Activated gamma-delta T cell treated with Interleukin-2 at 50 U/mL for 16 hours (primary cell): ENCODE measurements around the gene APC2.

ENCODE experiments used
- DNase-seq: peaks from one replicate; pipeline ENCODE4 v3.0.0-alpha.2; 2020

APC2 gene, protein sequence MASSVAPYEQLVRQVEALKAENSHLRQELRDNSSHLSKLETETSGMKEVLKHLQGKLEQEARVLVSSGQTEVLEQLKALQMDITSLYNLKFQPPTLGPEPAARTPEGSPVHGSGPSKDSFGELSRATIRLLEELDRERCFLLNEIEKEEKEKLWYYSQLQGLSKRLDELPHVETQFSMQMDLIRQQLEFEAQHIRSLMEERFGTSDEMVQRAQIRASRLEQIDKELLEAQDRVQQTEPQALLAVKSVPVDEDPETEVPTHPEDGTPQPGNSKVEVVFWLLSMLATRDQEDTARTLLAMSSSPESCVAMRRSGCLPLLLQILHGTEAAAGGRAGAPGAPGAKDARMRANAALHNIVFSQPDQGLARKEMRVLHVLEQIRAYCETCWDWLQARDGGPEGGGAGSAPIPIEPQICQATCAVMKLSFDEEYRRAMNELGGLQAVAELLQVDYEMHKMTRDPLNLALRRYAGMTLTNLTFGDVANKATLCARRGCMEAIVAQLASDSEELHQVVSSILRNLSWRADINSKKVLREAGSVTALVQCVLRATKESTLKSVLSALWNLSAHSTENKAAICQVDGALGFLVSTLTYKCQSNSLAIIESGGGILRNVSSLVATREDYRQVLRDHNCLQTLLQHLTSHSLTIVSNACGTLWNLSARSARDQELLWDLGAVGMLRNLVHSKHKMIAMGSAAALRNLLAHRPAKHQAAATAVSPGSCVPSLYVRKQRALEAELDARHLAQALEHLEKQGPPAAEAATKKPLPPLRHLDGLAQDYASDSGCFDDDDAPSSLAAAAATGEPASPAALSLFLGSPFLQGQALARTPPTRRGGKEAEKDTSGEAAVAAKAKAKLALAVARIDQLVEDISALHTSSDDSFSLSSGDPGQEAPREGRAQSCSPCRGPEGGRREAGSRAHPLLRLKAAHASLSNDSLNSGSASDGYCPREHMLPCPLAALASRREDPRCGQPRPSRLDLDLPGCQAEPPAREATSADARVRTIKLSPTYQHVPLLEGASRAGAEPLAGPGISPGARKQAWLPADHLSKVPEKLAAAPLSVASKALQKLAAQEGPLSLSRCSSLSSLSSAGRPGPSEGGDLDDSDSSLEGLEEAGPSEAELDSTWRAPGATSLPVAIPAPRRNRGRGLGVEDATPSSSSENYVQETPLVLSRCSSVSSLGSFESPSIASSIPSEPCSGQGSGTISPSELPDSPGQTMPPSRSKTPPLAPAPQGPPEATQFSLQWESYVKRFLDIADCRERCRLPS (N-terminal part only)

DNA sequence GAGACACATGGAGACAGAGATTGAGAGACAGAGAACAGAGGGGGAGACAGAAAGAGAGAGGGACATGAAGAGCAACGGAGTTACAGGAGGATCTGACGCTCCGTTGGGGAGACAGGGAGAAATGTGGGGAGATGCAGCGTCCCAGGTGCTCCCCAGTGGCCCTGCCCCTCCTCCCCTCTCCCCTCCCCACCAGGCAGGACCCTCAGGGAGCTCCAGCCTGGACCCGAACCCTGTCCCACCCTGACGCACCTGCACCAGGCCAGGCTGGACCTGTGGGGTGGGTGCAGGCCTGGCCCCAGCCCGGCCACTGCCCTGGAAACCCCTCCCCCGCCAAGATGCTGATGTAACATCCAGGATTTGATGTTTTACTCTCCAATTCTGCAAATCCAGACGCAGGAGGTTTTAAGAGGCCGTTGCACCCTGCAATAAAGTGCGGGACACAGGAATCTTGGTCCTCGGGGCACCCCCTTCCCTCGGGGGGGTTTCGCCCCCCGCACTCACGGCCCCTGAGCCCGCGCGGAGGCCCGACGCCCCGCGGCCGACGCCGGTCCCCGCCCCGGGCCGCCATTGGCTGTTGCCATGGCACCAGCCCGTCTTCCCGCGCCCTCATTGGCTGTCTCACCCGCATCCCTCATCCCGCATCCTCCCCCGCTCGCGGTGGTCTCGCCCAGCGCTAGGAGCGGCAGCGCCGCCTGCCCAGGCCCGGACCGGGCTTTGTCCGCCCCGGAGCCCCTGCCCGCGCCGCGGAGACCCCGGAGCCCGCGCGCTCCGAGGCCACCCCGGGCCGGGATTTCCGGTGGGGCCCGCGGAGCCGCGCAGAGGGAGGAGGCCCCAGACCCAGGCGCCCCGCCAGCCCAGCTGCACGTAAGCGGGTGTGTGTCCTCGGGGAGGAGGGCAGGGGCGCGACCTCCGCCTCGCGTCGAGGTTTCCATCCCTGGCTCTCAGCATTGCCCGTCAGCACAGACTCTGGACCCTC lies at the start of gene APC2:
TSS of gene APC2 (plus strand) at position 655 of the 976 bp plus-strand sequence. CDS start 2,881 bp downstream, outside the sequence.
- no peak for DNase-seq

DNA sequence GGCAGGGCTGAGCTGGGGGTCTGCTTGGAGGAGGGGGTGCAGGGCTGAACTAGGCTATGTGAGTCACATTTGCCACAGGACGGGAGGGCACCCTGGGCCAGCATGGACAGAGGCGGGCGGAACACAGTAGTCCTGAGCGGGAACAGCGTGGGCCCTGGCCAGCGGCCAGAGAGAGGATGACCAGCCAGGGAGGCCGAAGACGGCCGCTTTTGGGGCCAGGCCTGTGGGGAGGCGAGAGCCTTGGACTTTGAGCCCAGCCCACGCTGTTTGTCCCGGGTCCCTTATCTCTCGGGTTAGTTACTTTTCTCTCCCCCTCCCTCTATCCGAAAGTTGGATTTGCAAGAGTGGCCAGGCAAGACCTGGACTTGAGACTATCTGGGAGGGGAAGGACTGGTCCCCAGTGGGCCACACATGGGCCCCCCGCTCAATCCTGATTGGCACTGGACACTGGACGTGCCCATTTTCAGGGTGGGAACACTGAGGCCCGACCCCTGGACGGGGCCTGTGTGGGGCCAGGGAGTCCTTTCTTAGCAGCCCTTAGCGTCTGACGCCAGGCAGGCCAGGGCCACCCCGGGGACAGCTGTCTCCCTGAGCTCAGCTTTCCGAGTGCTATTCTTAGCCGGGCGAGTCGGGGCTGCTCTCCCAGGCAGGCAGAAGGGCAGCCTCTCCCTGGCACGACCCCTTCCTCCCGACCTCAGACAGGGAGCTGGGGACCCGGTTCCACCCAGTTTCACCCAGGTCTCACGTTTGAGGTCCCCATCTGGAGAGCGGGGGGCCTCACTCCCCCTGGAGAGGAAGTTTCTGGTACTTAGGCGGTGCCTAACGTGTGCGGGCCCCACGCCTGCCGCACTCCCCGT lies 49.4 kb upstream of the APC2 start:
- no peak for DNase-seq

DNA sequence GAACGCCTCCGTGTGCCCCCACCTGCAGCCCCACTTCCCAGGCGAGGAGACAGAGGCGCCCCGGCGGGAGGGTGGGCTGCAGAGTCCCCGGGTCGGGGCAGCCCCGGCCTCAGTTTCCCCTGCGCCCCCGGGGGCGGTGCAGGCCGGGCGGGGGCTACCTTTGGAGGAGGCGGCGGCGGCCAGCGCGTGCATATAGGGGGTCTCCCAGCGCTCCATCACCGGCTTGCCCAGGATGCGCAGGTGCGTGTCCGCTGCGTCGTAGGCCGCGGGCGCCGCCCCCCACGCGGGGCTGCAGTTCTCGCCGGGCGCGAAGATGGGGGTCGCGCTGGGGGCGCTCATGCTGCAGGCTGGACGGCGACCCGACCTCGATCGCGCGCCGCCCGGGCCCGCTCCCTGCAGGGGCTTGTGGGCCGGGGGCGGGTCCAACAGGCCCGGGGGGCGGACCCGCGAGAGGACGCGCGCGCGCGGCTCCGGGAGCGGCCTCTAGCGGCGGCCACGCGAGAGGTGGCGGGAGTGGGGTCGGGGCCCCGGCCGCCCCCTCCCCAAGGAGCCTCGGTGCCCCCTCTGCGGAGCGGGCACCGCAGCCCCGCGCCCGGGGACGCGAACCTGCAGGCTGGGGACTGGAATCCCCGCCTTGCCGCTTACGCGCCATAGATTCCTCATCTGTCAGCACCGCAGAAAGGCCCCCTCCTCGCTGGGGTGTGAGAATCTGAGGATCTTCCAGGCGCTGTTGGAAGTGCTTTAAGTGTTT lies 48.6 kb upstream of the APC2 start, which contains the start of gene GAMT:
TSS of gene GAMT (minus strand) at position 405 of the 751 bp plus-strand sequence. CDS start at position 339, 66 bp downstream.
- DNase-seq, result peak; percentile 47

DNA sequence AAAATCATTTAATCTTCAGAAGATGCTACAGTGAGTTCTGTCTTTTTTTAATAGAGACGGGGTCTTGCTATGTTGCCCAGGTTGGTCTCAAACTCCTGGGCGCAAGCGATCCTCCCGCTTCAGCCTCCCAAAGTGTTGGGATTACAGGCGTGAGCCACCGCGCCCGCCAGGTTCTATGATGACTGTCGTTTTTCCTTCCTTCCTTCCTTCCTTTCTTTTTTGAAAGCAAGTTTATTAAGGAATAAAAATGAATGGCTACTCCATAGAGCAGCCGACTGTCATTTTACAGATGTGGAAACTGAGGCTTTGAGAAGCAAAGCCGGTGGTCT lies 48.1 kb upstream of the APC2 start:
- no peak for DNase-seq

DNA sequence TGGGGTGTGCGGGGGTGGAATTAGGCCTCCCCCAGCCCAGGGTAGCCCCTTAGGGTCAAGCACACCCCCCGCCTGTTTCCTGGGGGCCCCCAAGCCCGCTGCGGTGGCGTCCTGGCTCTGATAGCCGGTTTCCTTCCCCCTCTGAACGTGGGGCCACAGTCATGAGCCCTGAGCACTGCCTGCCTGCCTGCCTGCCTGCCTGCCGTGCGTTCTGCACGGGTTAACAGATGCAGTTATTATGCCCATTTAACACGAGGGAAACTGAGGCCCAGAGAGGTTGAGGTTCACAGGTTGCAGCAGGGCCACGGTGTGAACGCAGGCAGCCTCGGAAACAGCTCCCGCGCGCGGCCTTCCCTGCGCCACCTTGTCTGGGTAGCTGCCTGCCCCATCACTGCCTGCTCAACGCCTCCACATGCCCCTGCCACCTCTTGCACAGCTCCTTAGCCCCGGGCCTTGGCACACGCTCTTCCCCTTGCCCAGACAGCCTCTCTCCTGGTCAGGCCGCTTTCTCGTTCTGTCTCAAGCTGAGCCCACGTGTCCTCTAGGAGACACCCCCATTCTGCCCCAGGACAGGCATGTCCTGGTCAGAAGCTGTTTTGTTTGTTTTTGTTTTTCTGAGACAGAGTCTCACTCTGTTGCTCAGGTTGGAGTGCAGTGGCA lies 47.4 kb upstream of the APC2 start:
- no peak for DNase-seq

DNA sequence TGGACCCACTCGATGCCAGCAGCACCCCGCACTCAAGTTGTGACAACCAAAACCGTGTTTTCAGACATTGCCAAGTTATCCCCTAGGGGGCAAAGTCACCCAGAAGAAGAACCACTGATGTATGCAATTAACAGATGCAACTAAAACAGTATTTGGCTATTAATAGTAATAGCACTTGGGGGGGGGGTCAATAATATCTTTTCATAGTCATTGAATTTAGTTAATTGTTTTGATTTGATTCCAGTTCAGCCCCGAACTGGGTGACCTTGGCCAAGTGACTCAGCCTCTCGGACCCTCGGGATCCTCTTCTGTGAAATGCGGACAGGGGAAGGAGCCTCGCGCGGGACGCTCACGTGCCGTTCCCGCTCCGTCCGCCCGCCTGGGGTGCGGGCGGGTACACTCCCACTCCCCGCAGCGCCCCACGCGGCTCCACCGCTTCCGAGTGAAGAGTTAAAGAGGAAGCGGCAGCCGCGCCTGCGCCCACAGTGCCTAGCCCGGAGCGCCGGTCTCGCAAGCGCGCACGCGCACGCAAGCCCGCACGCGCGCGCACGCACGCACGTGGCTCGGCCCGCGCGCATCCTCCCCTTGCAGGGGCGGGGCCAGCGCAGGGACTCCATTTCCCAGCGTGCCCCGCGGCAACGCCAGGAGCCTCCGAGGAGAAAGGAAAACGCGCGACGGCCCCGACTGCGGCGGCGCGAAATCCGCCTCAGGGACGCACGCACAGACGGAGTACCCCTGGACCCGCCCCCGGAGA lies 43.0 kb upstream of the APC2 start:
- DNase-seq, result peak; percentile 99

DNA sequence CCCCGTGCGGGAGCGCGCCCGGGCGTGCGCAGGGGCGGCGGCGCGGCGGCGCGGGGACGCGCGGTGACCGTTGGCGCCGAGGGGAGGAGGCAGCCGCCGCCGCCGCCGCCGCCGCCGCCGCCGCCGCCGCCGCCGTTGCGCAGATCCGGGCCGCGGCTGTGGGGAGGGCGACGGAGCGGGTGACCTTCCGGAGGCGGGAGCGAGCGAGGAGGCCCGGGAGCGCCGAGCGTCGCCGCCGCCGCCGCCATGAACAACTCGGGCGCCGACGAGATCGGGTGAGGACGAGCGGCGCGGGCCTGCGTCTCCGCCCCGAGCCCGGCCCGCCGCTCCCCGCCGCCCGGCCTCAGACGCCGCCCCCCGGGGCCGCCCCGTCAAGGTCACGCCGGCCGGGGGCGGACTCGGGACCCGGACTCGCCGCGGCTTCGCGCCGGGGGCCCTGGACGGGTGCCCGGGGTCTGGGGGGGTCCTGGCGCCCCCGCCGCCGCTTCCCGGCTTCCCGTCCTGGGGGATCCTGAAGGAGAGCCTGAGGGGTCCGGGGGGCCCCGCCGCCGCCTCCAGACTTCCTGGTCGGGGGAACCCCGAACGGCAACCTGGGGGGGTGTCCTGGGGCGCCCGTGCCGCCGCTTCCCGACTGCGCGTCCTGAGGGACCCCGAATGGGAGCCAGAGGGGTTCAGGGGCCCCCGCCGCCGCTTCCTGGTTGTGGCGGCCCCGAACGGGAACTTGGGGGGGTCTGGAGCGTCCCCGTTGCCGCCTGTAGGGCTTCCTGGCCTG lies 42.2 kb upstream of the APC2 start, which contains the start of gene DAZAP1:
TSS of gene DAZAP1 (plus strand) at position 59 of the 772 bp plus-strand sequence. CDS start at position 247, 188 bp downstream.
- DNase-seq, result no peak

DNA sequence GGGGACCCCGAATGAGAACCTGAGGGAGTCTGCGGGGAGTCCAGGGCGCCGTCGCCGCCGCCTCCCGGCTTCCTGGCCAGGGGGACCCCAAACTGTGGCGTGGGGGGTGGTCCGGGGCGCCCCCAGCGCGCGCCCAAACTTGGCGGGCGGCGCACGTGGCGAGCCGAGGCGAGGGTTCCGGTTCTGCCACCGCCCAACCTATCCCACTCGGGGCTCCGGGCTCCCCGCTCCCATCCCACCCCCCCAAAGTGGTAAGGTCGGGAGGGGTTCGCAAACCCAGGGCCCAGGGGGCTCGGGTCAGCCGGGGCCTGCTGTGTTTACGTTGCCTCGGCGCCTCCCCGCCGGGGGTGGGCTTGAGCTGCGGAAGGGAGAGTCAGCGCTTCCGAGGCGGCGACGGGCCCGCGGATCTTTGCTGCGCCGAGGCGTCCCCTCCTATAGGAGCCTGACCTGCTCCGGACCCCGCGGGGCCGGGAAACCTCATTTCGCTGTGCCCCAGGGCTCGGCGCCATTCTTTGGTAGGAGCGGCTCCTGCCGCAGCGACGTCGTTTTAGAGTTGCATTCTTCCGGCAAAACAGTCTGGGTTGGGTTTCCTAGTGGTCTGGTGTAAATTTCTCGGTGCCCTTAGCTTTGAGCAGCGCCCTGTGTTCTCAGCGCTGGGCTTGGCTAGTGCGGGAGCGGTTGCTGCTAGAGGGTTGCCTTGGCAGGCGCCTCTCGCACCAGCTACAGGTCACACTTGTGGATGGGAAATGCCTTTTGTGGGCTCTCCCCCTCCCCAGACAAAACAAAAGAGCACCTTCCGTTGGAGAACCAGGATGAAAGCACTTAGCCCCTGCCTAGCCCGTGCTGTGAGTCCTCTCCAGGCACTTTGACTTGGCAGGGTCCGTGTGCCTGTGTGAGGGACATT lies 41.4 kb upstream of the APC2 start:
- DNase-seq, result peak; percentile 54

DNA sequence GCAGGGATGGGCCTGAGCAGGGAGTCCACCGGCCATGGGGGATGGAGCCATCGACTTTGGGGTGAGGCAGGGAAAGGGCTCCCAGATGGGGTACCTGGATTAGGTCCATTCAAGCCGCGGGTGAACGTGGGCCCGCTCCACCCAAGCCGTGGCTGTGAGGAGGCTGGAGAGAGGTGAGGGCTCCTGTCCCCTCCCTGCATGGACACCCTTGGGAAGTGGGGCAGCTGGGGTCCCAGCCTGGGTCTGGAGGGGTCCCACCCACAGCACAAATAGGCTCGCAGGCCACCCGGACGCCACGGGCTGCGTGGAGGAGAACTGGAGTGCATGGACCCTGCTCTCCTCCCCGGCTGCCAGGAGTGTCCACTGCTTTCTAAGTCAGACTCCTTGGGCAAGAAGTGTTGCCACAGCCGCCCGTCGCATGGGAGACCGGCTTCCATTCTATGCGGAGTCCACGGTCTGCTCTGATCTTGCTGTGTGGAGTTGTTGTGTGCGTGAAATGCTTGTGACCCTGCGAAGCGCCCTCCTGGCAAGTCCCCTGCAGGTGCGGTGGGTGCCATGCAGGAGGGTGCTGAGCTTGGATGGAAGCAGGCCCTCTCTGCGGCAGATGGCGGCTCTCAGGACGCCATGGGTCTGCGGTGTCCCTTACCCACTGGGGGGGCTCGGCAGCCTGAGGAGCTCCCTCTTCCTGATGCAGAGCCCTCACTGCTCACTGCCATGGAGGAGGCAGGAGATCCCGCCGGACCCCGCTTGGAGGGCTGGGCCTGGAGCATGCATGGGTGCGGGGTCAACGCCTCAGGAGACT lies 40.5 kb upstream of the APC2 start:
- DNase-seq, result no peak

DNA sequence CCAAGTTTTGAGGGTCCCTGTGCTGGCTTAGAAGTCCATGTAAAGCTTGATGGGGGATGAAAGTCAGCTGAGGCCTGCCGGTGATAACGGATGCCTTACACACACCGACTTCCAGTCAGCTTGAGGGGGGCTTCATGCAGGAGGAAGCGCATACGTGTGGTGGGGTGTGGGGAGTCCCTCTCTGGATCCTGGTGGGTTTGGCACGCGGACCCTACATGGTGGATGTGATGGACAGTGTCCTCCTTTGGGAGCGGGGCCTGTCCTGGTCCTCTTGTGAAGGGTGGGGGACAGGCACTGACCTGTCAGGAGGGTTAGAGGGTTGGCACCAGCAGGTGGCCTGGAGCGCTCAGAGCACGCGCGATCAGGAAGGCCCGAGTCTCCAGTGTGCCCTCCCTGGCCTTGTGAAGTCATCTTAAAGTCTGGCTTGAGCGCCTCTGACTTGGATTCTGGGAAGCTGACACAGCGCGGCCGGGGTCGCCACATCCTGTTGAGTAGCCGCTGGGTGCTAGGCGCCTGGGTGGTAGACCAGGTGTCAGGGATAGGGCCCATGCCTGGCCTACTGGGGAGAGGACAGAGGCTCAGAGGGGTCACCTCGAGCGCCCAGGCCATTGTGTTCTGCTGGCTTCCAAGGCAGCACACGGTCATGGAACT lies 39.7 kb upstream of the APC2 start:
- no peak for DNase-seq

DNA sequence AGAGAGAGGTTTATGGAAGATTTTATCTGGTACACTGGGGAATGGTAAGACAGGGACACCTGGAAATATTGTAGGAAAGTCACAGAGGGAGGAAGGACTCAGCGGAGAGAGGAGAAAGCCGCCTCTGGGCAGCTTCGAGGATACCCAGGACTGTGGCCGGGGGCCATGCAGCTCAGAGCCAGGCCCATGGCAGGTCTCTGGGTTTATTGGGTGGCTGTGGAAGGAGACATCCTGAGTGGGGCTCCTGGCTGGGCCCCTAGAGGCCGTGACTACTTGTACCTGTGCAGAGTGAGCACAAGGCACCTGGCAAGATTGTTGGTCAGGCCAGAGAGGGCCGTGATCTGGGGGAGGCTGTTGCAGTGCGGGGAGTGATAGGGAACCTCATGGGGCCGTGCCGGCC lies 39.1 kb upstream of the APC2 start:
- DNase-seq, result no peak

DNA sequence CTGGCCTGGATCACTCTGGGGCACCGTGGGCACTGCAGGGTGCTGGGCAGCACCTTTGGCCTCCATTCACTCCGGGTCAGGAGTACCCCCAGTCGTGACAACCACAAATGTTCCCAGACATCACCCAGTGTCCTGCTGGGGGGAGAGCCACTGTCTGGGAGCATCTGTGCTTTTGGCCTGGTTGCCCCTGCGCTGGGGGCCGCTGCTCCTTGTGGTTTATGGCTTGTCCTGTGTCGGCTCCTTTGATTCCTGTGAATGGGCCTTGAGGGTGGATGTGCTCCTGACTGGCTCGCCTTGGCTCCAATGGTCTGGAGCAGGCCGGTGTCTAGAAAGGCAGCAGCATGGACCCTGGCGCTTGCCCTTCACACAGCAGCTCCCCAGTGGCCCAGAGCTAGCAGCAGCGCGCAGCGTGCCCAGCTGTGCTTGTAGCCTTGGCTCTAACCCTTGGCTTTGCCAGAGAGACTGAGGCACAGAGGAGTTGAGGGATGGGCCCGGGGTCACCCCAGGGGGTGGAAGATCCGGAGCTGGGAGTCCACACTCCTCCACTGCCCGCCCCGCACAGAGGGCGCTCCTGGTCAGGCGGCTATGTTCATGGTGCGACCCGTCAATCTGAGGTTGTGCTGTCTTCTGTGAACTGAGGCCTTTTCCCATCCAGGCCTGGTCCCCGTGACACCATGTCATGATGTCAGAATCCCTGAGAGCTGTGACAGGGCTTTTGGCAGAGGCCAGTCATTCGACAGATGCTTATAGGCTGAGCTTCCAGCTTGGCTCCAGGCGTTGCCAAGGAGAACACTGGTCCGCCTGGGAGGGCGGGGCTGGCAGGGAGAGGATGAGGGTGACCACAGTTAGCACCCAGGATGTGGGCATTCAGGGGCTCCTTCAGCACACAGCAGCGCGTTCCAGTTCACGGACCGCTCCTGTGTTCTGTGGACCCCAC lies 38.4 kb upstream of the APC2 start:
- peak; percentile 43 for DNase-seq

DNA sequence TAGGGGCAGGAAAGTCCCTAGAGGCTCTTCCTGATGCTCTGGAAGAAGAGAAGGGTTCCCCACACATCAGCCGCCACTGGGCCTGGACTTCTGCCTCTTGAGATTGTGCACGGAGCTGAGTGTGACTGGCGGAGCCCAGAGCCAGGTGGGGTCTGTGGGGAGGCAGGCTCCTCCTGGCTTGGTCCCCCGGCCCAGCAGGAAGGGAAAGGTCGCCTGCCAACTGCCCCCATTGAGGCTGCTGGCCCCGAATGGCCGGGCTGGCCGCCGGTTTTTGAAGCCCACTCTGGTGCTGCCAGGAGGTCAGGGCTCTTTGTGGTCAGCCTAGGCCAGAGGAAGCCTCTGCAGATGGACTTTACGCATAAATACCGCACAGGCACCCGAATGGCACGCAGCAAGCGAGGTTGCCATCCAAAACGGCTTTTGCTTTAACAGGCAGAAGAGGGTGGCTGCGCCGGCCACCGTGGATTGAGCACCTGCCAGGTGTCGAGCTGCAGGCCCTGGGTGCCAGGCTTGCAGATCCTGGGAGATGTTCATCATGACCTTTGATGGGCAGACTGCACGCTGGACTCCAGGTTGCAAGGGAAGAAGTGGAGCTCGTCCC lies 37.5 kb upstream of the APC2 start:
- no peak for DNase-seq
